GM18870 (cell line): ENCODE data around the gene CCDC92.

Experiments used
- ATAC-seq: cut with Tn5 transposase; IDR thresholded peaks from one replicate; pipeline ENCODE4 v1.9.1; 2021; ENCODE audit warnings: moderate library complexity; ENCODE audit not compliant: unreplicated experiment

CCDC92 gene

GRCh38 chr12:123937707-123938591, 34.7 kb downstream of the CCDC92 start:
- ATAC-seq: no peak

- no peak for ATAC-seq
Observed at GRCh38 chr12:123936956-123937706, 35.5 kb downstream of the CCDC92 start.

- no peak for ATAC-seq
Observed at GRCh38 chr12:123936471-123936870, 36.2 kb downstream of the CCDC92 start.

GRCh38 chr12:123935956-123936355, 36.7 kb downstream of the CCDC92 start:
- no peak for ATAC-seq

GRCh38 chr12:123934829-123935228, 37.8 kb downstream of the CCDC92 start:
- ATAC-seq: no peak

- no peak for ATAC-seq
Observed at GRCh38 chr12:123934016-123934620, 38.5 kb downstream of the CCDC92 start.

- no peak for ATAC-seq
Observed at GRCh38 chr12:123933214-123933613, 39.4 kb downstream of the CCDC92 start.

GRCh38 chr12:123931686-123932321, 40.8 kb downstream of the CCDC92 start:
- ATAC-seq: no peak

GRCh38 chr12:123929946-123930583, 42.6 kb downstream of the CCDC92 start:
- ATAC-seq: no peak

GRCh38 chr12:123928897-123929296, 43.7 kb downstream of the CCDC92 start:
- no peak for ATAC-seq

GRCh38 chr12:123928274-123928865, 44.3 kb downstream of the CCDC92 start:
- ATAC-seq: no peak

GRCh38 chr12:123924539-123924938, 48.1 kb downstream of the CCDC92 start:
- ATAC-seq: no peak

- no peak for ATAC-seq
Observed at GRCh38 chr12:123923927-123924326, 48.7 kb downstream of the CCDC92 start.

- no peak for ATAC-seq
Observed at GRCh38 chr12:123923038-123923437, 49.6 kb downstream of the CCDC92 start.

- no peak for ATAC-seq
Observed at GRCh38 chr12:123919980-123920360, 52.7 kb downstream of the CCDC92 start.

GRCh38 chr12:123917337-123917850, 55.2 kb downstream of the CCDC92 start:
- ATAC-seq: no peak

- no peak for ATAC-seq
Observed at GRCh38 chr12:123916729-123917128, 55.9 kb downstream of the CCDC92 start.

GRCh38 chr12:123914726-123915333, 57.8 kb downstream of the CCDC92 start:
- no peak for ATAC-seq
